HG03432 (cell line): ENCODE results near the gene MGST3.
"Not testable (repeated sequence)": the region's sequence is repeated elsewhere in the genome, so short reads cannot be mapped to it uniquely, and the experiment has no call there.

ENCODE experiments used
- ATAC-seq: cut with Tn5 transposase; IDR thresholded peaks from one replicate; pipeline ENCODE4 v1.9.1; 2021; ENCODE audit warnings: mild to moderate bottlenecking, moderate library complexity; ENCODE audit not compliant: unreplicated experiment

The MGST3 gene

GRCh38 chr1:165695031-165695430 is 64.0 kb downstream of the MGST3 start:
- no peak for ATAC-seq

- ATAC-seq = no peak
These were observed 65.6 kb downstream of the MGST3 start for GRCh38 chr1:165696625-165697100.

- no peak for ATAC-seq
These were observed 66.5 kb downstream of the MGST3 start for GRCh38 chr1:165697491-165697880.

GRCh38 chr1:165697881-165698760 is 67.1 kb downstream of the MGST3 start, which contains the start of gene ALDH9A1:
TSS of gene ALDH9A1 (minus strand) at chr1:165698562. CDS start at chr1:165698558, 4 bp downstream.
- peak; percentile 97 for ATAC-seq

GRCh38 chr1:165698761-165699052 is 67.7 kb downstream of the MGST3 start:
- ATAC-seq = no peak

GRCh38 chr1:165699577-165699976 is 68.5 kb downstream of the MGST3 start:
- ATAC-seq = no peak

- not testable (repeated sequence) for ATAC-seq
These were observed 70.9 kb downstream of the MGST3 start for GRCh38 chr1:165701922-165702321.

- ATAC-seq = no peak
These were observed 72.6 kb downstream of the MGST3 start for GRCh38 chr1:165703648-165704047.
